SHP77 treated with DMSO at 0.1 percent for 48 hours (cell line): ENCODE results near the gene ANKRD9.

ENCODE experiments used
- DNase-seq: peaks from one replicate; lab custom pipeline; 2025; lab: John Stamatoyannopoulos, UW

ANKRD9 gene

DNA sequence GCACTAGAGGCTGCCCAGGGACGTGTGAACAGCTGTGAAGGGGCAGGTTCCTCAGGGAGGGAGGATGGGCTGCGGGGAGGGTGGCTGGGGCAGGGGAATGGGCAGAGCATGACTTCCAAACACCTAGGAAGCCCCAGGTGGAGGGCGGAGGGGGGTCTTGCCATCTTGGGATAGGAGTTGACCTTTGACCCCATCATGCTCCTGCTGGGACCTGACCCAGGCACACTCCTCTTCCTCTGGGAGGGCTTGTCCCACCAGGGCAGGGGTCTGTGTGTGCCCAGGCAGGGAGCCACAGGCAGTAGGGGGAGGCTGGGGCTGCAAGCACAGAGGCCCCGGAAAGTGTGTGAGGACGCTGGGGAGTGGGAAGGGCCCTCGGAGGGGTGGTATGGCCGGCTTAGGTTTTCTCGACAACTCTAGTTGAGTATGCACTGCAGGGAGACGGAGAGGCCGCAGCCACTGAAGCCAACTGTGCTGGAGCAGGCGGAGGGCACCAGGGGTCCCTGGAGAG, 3.3 kb upstream of the ANKRD9 start:
- no peak for DNase-seq

GRCh38 chr14:102511538-102511937, 2.0 kb upstream of the ANKRD9 start:
- no peak for DNase-seq

- no peak for DNase-seq
These were observed 1.3 kb upstream of the ANKRD9 start for GRCh38 chr14:102510616-102511520.

DNA sequence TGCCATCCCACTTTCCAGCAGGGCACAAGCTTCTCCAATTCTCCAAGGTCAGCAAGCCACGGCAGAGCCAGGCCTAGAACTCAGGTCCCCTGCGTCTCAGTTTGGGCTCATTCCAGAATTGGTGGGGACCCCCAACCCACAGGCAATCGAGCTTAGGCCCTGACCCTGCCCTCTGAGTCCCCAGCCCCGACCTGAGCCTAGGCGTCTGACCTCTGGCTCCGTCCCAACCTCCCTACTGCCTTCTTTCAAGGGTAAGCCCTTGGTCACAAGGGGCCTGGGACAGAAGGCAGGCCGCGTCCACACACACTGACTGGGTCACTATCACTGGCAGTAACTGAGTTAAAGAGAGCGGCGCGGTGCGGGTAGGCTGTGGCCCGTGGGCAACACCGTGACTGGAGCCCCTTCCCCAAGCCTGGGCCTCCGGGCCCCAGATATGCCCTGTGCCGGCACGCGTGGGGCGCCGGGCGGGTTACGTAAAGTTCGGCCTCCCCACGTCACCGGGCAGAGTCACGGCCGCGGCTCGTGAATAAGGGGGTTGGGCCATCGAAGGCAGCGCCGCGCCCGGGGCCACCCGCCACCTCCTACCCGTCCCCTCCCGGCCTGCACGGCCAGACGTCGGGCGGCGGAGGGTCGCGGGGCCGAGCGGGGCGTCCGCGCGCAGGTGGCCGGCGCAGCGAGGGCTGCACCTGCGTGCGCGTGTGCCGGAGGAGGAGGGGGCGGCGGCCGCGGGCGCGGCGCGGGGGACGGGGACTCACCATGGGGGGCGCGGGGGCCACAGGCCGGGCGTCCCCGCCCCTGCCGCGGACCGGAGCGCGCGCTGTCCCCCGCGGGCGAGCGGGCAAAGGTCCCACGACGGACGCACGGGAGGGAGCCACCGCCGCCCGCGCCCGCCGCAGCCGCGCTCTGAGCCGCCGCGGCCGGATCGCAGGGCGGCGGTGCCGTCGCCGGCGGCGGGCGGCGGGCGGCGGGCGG, 516 bp downstream of the ANKRD9 start:
- DNase-seq = no peak

DNA sequence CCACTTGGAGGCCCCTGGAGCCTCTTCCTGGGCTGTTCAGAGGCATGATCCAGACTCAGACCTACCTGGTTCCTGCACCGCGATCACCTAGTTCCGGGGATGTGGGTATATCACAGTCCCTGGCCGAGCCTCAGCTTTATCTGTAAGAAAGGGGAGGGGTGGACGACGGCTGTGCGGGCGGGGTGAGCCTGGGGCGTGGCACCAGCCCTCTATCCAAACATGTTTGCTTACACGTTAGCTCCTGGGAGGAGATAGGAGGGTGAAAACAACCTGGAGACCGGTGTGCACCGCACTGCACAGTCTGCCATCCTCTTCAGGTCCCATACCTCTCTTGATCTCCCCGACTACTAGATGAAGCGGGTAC, 1.2 kb downstream of the ANKRD9 start:
- DNase-seq = no peak

DNA sequence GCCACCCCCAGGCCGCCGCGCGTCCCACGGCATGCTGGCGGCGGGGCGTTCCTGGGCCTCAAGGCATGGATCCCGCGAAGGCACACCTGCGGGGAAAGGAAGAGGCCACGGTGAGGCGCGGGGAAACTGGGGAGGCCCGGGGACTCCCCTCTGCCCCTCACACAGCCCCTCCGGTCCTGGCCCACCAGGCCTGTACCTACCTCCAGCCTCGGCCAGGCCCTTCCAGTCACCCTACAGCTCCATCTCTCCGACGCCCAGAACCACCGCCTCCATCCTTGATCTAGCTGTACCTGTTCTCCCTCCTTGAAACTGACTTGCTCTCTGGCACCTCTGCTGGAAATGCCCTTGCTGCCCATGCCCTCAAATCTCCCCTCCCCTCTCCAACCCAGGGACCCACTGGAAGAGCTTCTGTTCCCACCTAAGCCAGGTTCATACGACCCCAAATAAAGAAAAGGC, 1.7 kb downstream of the ANKRD9 start:
- no peak for DNase-seq

DNA sequence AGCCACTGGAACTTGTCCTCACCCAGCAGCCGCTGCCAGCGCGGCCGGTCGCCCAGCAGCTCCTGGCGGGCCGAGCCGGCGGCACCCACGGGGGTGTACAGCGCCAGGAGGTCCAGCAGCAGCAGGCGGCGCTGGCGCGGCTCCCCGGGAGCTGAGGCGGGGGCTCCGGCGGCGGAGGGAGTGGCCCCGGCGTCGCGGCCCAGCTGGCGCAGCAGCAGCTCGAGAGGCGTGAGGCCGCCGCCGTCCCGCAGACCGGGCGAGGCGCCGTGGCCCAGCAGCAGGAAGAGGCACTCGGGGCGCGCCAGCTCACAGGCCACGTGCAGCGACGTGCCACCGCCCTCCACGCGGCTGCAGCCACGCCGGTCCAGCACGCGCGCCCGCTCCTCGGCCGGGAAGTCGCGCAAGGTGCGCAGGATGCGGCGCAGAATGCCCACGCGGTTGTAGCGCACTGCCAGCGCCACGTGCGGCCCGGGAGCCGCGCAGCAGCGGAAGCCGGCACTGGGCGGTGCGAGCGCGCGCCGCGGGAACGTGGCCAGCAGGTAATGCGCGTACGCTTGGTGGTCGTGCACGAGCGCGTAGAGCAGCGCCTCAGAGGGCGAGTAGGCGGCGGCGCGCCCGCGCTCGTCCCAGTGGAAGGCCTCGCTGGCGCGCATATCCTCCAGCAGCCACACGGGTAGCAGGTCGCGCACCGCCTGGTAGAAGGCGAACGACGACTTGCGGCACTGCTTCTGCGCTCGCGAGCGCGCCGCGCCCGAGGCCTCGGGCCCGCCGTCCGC, 2.3 kb downstream of the ANKRD9 start:
- DNase-seq = no peak

DNA sequence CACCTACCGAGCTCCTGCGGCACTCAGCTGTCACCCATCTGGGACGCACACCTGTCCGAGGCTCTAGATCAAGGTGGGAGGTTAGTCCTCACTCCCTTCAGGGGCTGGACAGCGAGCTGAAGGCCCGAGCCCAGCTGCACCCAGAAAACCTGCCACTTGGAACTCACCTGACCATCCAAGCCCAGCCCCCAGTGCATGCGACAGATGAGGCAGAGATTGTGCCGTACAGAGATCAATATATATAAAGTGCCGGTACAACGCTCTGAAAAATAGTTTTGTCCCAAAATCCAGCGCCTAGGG, 3.0 kb downstream of the ANKRD9 start:
- DNase-seq = no peak

DNA sequence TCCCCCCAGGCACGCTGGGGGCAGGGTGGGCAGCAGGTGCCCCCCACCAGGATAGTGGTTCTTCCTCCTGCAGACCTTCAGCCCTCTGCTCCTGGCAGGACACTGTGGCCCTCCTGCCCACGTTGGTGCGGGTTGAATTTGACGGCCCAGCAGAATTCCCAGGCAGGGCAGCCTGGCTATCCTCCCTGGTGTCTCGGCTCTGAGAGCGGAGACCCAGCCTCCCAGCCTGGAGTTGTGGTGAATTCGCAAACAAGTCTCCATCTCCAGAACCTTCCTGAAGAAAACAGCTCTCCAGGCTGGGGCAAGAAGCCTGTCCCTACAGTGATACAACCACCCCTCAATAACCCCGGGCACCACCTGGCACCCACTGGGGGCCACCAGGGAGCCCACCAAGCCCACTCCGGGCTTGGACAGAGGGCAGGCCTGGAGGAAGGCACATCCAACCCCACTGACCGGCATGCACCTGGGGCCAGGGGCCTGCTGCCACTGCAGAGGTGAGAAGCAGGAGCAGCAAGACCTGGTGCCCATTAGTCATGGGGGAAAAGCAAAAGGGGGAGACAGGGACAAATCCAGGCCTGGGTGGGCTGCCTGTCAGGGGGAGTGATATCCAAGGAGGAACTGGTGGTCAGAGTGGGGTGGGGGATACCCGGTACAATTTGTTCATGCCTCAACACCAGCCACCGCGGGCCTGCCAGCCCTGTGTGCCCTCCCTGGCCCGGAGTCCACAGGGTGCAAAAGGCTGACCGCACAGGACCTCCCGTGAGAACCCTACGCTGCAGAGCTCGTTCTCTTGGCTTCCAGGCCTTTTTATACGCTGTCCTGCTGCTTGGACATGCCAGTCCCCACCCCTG, 3.6 kb downstream of the ANKRD9 start:
- DNase-seq = no peak

- no peak for DNase-seq
These were observed 4.5 kb downstream of the ANKRD9 start for GRCh38 chr14:102505000-102505619.

- DNase-seq = no peak
These were observed 5.1 kb downstream of the ANKRD9 start for GRCh38 chr14:102504328-102504999.

GRCh38 chr14:102503641-102504327, 5.8 kb downstream of the ANKRD9 start:
- DNase-seq = no peak

- DNase-seq = no peak
These were observed 7.0 kb downstream of the ANKRD9 start for GRCh38 chr14:102502571-102502970.

- no peak for DNase-seq
These were observed 7.7 kb downstream of the ANKRD9 start for GRCh38 chr14:102501751-102502315.

DNA sequence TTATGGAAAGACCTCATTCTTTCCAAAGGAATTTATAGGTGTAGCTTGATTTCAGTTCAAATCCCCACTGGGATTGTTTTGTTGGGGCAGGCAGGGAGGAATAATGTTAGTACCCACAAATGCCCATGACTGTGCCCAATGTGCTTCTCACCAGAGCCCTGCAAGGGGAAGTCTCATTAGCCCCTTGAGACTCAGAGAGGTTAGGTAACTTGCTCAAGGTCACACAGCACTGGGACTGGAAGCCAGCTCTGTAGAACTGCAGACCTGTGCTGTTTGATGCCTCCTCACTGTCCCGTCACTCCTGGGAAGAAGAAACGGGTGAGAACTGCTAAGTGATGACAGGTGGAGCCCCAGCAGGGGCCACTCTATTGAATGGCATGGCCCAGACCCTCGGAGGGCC, 8.9 kb downstream of the ANKRD9 start:
- no peak for DNase-seq

GRCh38 chr14:102500158-102500662, 9.4 kb downstream of the ANKRD9 start:
- no peak for DNase-seq

- no peak for DNase-seq
These were observed 10.0 kb downstream of the ANKRD9 start for GRCh38 chr14:102499401-102500157.

GRCh38 chr14:102498678-102499265, 10.8 kb downstream of the ANKRD9 start:
- DNase-seq = no peak
